SW480 (cell line): Measurements from ENCODE around the gene CBFA2T3.

Experiments used
- DNase-seq: peaks from one replicate; pipeline ENCODE4 v3.0.0-alpha.2; 2016; ENCODE audit warnings: low spot score

Gene CBFA2T3

GRCh38 chr16:88961011-88961410 is 16.0 kb downstream of the CBFA2T3 start:
- no peak for DNase-seq

GRCh38 chr16:88960516-88960915 is 16.5 kb downstream of the CBFA2T3 start:
- no peak for DNase-seq

GRCh38 chr16:88959022-88959421 is 18.0 kb downstream of the CBFA2T3 start:
- DNase-seq: no peak

GRCh38 chr16:88957887-88958577 is 19.0 kb downstream of the CBFA2T3 start:
- DNase-seq: no peak

GRCh38 chr16:88957433-88957767 is 19.6 kb downstream of the CBFA2T3 start:
- DNase-seq: no peak

- DNase-seq: no peak
Measured at GRCh38 chr16:88956546-88957432, 20.2 kb downstream of the CBFA2T3 start.

- no peak for DNase-seq
Measured at GRCh38 chr16:88955906-88956305, 21.1 kb downstream of the CBFA2T3 start.

- DNase-seq: no peak
Measured at GRCh38 chr16:88953003-88953690, 23.9 kb downstream of the CBFA2T3 start.

- DNase-seq: no peak
Measured at GRCh38 chr16:88951989-88952388, 25.0 kb downstream of the CBFA2T3 start.

GRCh38 chr16:88951501-88951900 is 25.5 kb downstream of the CBFA2T3 start:
- DNase-seq: no peak

GRCh38 chr16:88948781-88949490 is 28.1 kb downstream of the CBFA2T3 start:
- DNase-seq: peak; percentile 31

GRCh38 chr16:88945473-88945872 is 31.5 kb downstream of the CBFA2T3 start:
- DNase-seq: no peak

- DNase-seq: no peak
Measured at GRCh38 chr16:88943741-88944140, 33.3 kb downstream of the CBFA2T3 start.

- DNase-seq: no peak
Measured at GRCh38 chr16:88943131-88943664, 33.8 kb downstream of the CBFA2T3 start.

GRCh38 chr16:88941913-88942909 is 34.8 kb downstream of the CBFA2T3 start:
- peak; percentile 25 for DNase-seq

- DNase-seq: no peak
Measured at GRCh38 chr16:88940862-88941817, 35.9 kb downstream of the CBFA2T3 start.

GRCh38 chr16:88939972-88940861 is 36.8 kb downstream of the CBFA2T3 start:
- DNase-seq: no peak

- no peak for DNase-seq
Measured at GRCh38 chr16:88939245-88939971, 37.6 kb downstream of the CBFA2T3 start.
